ENCODE results near the gene SLC22A2. TPM values are rescaled to one million over a fixed set of nuclear protein-coding genes. Genes with fewer than 3 reads are reported as not detected.

SLC22A2 gene
- total and polyA plus RNA-seq, 2 donors (not counting 3 experiments of a cell fraction or from before 2014, with no cell fraction given): not detected

DNA sequence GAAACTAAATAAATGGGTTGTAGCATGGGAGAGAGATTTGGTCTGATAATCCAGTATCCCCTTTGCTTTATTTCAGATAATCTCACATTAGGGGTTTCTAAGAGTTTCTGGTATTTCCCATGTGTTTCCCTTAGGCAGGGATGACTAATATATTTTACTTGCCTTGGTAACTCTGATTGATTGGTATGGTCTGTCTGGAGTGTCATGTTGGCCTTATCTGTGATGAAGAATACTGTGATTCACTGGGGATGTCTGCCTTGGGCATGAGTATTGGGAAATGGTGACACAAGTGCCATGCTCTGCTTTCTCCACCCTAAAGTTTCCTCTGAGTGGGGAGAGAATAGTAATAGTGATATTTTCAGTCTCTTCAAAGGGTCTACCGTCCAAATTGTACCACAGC lies 10.1 kb downstream of the SLC22A2 start:
- Histone ChIP-seq H3K4me1 (ENCODE audit: control insufficient read depth, extremely low read depth, insufficient read depth, low read length) (no peaks in the 10 kb centered on the region), H3K79me2 (ENCODE audit: control insufficient read depth, insufficient read depth, low read length) (no peaks in the 10 kb centered on the region), H3K4me2 (ENCODE audit: insufficient read depth, low read length) (no peak overlapping the region), H3K27ac (ENCODE audit: insufficient read depth, low read depth, low read length) (no peak overlapping the region), H3K36me3 (ENCODE audit: control insufficient read depth in 2 of 2, extremely low read depth in 1 of 2, insufficient read depth in 2 of 2, low read length in 2 of 2) (no peaks in the 10 kb centered on the region), H2AFZ (ENCODE audit: low read depth, low read length) (no peak overlapping the region), H3K9ac (replicated peaks; ENCODE audit: extremely low read depth, insufficient read depth, low read length) (no peak overlapping the region), H3K9me1 (replicated peaks; ENCODE audit: control insufficient read depth, extremely low read depth, insufficient read depth, low read length) (no peaks in the 10 kb centered on the region), H3K4me3 (replicated peaks in 1 of 3; ENCODE audit: insufficient read depth in 1 of 3, low read depth in 1 of 3, low read length in 3 of 3) (no peak overlapping the region), H3K9me3 (replicated peaks; ENCODE audit: control insufficient read depth, insufficient read depth, low read length) (peaks cover 2% of the 10 kb centered on the region), H4K20me1 (replicated peaks; ENCODE audit: control insufficient read depth, extremely low read depth, insufficient read depth, low read length) (no peaks in the 10 kb centered on the region), H3K27me3 (ENCODE audit: control insufficient read depth in 2 of 2, insufficient read depth in 2 of 2, low read length in 2 of 2) (no peaks in the 10 kb centered on the region)
- POLR2A ChIA-PET: no interaction called here
- BruUV-seq (replicated peaks): no TSS peak
- CTCF ChIA-PET: no interaction called here
- intact Hi-C loops (cut with micrococcal nuclease): no loop called here
- no peak for TF ChIP-seq JUN (IDR thresholded peaks at IDR 0.05; ENCODE audit: borderline replicate concordance, insufficient read depth, insufficient read length, low read depth)
- no peak for TF ChIP-seq EZH2 (IDR thresholded peaks at IDR 0.05; ENCODE audit: borderline replicate concordance, low read depth, low read length, severe bottlenecking)
- no peak for TF ChIP-seq POLR2AphosphoS5 (IDR thresholded peaks at IDR 0.05; ENCODE audit: insufficient read depth, low read depth, low read length)
- TF ChIP-seq POLR2A (IDR thresholded peaks at IDR 0.05; ENCODE audit: low read depth, low read length): no peak
- no peak for TF ChIP-seq FOS (IDR thresholded peaks at IDR 0.05; ENCODE audit: borderline replicate concordance, insufficient read depth, low read length)
- TF ChIP-seq, protein P1, sequence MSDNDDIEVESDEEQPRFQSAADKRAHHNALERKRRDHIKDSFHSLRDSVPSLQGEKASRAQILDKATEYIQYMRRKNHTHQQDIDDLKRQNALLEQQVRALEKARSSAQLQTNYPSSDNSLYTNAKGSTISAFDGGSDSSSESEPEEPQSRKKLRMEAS (IDR thresholded peaks at IDR 0.05; ENCODE audit: insufficient read depth, insufficient read length): no peak
- TF ChIP-seq MYC (IDR thresholded peaks at IDR 0.05; ENCODE audit: low read depth, low read length): no peak
- TF ChIP-seq GATA2 (IDR thresholded peaks at IDR 0.05; ENCODE audit: insufficient read depth, insufficient read length, low read depth, low read length): no peak
- TF ChIP-seq, protein P2, sequence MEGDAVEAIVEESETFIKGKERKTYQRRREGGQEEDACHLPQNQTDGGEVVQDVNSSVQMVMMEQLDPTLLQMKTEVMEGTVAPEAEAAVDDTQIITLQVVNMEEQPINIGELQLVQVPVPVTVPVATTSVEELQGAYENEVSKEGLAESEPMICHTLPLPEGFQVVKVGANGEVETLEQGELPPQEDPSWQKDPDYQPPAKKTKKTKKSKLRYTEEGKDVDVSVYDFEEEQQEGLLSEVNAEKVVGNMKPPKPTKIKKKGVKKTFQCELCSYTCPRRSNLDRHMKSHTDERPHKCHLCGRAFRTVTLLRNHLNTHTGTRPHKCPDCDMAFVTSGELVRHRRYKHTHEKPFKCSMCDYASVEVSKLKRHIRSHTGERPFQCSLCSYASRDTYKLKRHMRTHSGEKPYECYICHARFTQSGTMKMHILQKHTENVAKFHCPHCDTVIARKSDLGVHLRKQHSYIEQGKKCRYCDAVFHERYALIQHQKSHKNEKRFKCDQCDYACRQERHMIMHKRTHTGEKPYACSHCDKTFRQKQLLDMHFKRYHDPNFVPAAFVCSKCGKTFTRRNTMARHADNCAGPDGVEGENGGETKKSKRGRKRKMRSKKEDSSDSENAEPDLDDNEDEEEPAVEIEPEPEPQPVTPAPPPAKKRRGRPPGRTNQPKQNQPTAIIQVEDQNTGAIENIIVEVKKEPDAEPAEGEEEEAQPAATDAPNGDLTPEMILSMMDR (IDR thresholded peaks at IDR 0.05; ENCODE audit: extremely low read depth in 1 of 2, insufficient read depth in 1 of 2, low read depth in 1 of 2, low read length in 2 of 2): no peak
- FAIRE-seq (no peak), DNase-seq (ENCODE audit: low read depth, low spot score) (no peak)
- dilution Hi-C loops (cut with MboI; ENCODE audit: extremely low pct_ligation_motif_present, low sequenced_read_pairs): no loop called here

Data from endothelial cell of umbilical vein (primary cell).